Karpas-422 (cell line): ENCODE measurements around the gene PALD1. TPM values are rescaled to one million over a fixed set of nuclear protein-coding genes. Genes with fewer than 3 reads are reported as not detected.

Experiments
- DNase-seq: peaks from one replicate; pipeline ENCODE4 v3.0.0-alpha.2; 2015
- H2AFZ ChIP-seq: fragments of 200-600 bp; sonication (generic); 2 replicates; pipeline ENCODE4 v1.6.1; 2014; ENCODE audit warnings: antibody characterized with exemption, low read length, mixed read lengths
- H3K27ac ChIP-seq: fragments of 200-600 bp; sonication (generic); 2 replicates; pipeline ENCODE4 v1.5.1; 2014; ENCODE audit warnings: mild to moderate bottlenecking, low read length, moderate library complexity
- H3K27me3 ChIP-seq: fragments of 200-600 bp; sonication (generic); 2 replicates; pipeline ENCODE4 v1.6.1; 2014; ENCODE audit warnings: low read length, mixed read lengths
- H3K36me3 ChIP-seq: fragments of 200-600 bp; sonication (generic); 2 replicates; pipeline ENCODE4 v1.6.1; 2014; ENCODE audit warnings: low read length, mixed read lengths; ENCODE audit not compliant: insufficient read depth
- H3K4me1 ChIP-seq: fragments of 200-600 bp; sonication (generic); 2 replicates; pipeline ENCODE4 v1.6.1; 2014; ENCODE audit warnings: mild to moderate bottlenecking, low read length, mixed read lengths
- H3K4me2 ChIP-seq: fragments of 200-600 bp; sonication (generic); 2 replicates; pipeline ENCODE4 v1.6.1; 2014; ENCODE audit warnings: low read length, low read depth, mild to moderate bottlenecking; ENCODE audit not compliant: poor library complexity, severe bottlenecking
- H3K4me3 ChIP-seq: fragments of 200-600 bp; sonication (generic); 2 replicates; pipeline ENCODE4 v1.5.1; 2014; ENCODE audit warnings: mild to moderate bottlenecking, antibody characterized with exemption, low read length, mixed read lengths
- H3K79me2 ChIP-seq: fragments of 200-600 bp; sonication (generic); 2 replicates; pipeline ENCODE4 v1.6.1; 2014; ENCODE audit warnings: mild to moderate bottlenecking, low read length, mixed read lengths
- H3K9ac ChIP-seq: fragments of 200-600 bp; sonication (generic); 2 replicates; pipeline ENCODE4 v1.6.0; 2014; ENCODE audit warnings: low read length
- H3K9me2 ChIP-seq: fragments of 200-600 bp; sonication (generic), shearing (Covaris generic); replicated peaks from 2 replicates; pipeline ENCODE4 v1.6.0; 2014; ENCODE audit warnings: mild to moderate bottlenecking, low read length, moderate library complexity; ENCODE audit not compliant: insufficient read depth
- H3K9me3 ChIP-seq: fragments of 300-700, 200-600 bp; sonication (generic); 2 replicates; pipeline ENCODE4 v1.6.1; 2014; ENCODE audit warnings: low read length, mixed read lengths
- H4K20me1 ChIP-seq: fragments of 200-600 bp; sonication (generic); 2 replicates; pipeline ENCODE4 v1.6.1; 2014; ENCODE audit warnings: mild to moderate bottlenecking, antibody characterized with exemption, low read length, low read depth; ENCODE audit not compliant: insufficient read depth
- total RNA-seq: library from RNA; depleted of rRNA; stranded (reverse); fragments of >200 nt; shearing (Covaris generic); gene quantifications from 2 replicates; pipeline ENCODE4 v1.2.3, GENCODE V29; 2014; ENCODE audit warnings: low replicate concordance

Gene PALD1
- total RNA-seq, 1 experiment from 2014 or later, result 54.7 TPM

GRCh38 chr10:70534281-70534680, 55.7 kb downstream of the PALD1 start:
- H3K4me2 ChIP-seq, result no peak overlapping the region
- no peak for DNase-seq
- H3K36me3 ChIP-seq, result peaks cover 12% of the 10 kb centered on the region; the same call in 1 of the 2 replicates
- no peaks in the 10 kb centered on the region; the same call in 1 of the 2 replicates for H3K79me2 ChIP-seq
- no peak overlapping the region for H3K4me3 ChIP-seq
- peaks cover 14% of the 10 kb centered on the region; the same call in 1 of the 2 replicates for H4K20me1 ChIP-seq
- H2AFZ ChIP-seq, result no peak overlapping the region
- H3K9me3 ChIP-seq, result no peaks in the 10 kb centered on the region
- H3K9ac ChIP-seq, result no peak overlapping the region
- H3K4me1 ChIP-seq, result no peaks in the 10 kb centered on the region
- no peaks in the 10 kb centered on the region for H3K9me2 ChIP-seq
- no peaks in the 10 kb centered on the region for H3K27me3 ChIP-seq
- no peak overlapping the region for H3K27ac ChIP-seq

GRCh38 chr10:70535001-70535400, 56.4 kb downstream of the PALD1 start:
- Histone ChIP-seq H3K27me3 (no peaks in the 10 kb centered on the region), H3K79me2 (no peaks in the 10 kb centered on the region), H3K9me3 (no peaks in the 10 kb centered on the region), H2AFZ (no peak overlapping the region), H3K9ac (no peak overlapping the region), H3K4me1 (no peaks in the 10 kb centered on the region), H3K27ac (no peak overlapping the region), H3K36me3 (peaks cover 16% of the 10 kb centered on the region; the same call in 1 of the 2 replicates), H3K4me2 (no peak overlapping the region), H4K20me1 (peaks cover 8% of the 10 kb centered on the region; the same call in 1 of the 2 replicates), H3K9me2 (no peaks in the 10 kb centered on the region), H3K4me3 (no peak overlapping the region)
- no peak for DNase-seq

- no peak overlapping the region for H3K9ac ChIP-seq
- no peaks in the 10 kb centered on the region for H3K9me2 ChIP-seq
- H3K36me3 ChIP-seq, result peaks cover 14% of the 10 kb centered on the region; the same call in 1 of the 2 replicates
These were observed 56.9 kb downstream of the PALD1 start for GRCh38 chr10:70535451-70535850.

GRCh38 chr10:70536196-70536861, 57.8 kb downstream of the PALD1 start:
- Histone ChIP-seq H3K79me2 (no peaks in the 10 kb centered on the region), H3K4me3 (no peak overlapping the region), H3K9ac (no peak overlapping the region), H4K20me1 (peaks cover 4% of the 10 kb centered on the region; the same call in 1 of the 2 replicates), H3K9me3 (no peaks in the 10 kb centered on the region), H2AFZ (no peak overlapping the region), H3K4me1 (no peaks in the 10 kb centered on the region), H3K27me3 (no peaks in the 10 kb centered on the region), H3K9me2 (no peaks in the 10 kb centered on the region), H3K36me3 (peaks cover 18% of the 10 kb centered on the region; the same call in 1 of the 2 replicates), H3K27ac (no peak overlapping the region), H3K4me2 (no peak overlapping the region)
- DNase-seq, result no peak

More at GRCh38 chr10:70535451-70535850, 56.9 kb downstream of the PALD1 start:
- H3K9me3 ChIP-seq, result no peaks in the 10 kb centered on the region
- H3K4me3 ChIP-seq, result no peak overlapping the region
- H3K79me2 ChIP-seq, result no peaks in the 10 kb centered on the region
- H2AFZ ChIP-seq, result no peak overlapping the region
- H3K4me1 ChIP-seq, result no peaks in the 10 kb centered on the region
- no peaks in the 10 kb centered on the region for H3K27me3 ChIP-seq
- no peak for DNase-seq
- no peak overlapping the region for H3K4me2 ChIP-seq
- peaks cover 8% of the 10 kb centered on the region; the same call in 1 of the 2 replicates for H4K20me1 ChIP-seq
- H3K27ac ChIP-seq, result no peak overlapping the region

GRCh38 chr10:70537398-70538194, 59.0 kb downstream of the PALD1 start:
- Histone ChIP-seq H3K36me3 (peaks cover 26% of the 10 kb centered on the region), H3K9me3 (no peaks in the 10 kb centered on the region), H3K4me2 (no peak overlapping the region), H3K9ac (no peak overlapping the region), H3K79me2 (no peaks in the 10 kb centered on the region), H3K27me3 (no peaks in the 10 kb centered on the region), H3K27ac (no peak overlapping the region), H4K20me1 (peaks cover 1% of the 10 kb centered on the region; the same call in 1 of the 2 replicates), H3K4me1 (no peaks in the 10 kb centered on the region), H3K9me2 (no peaks in the 10 kb centered on the region), H3K4me3 (no peak overlapping the region), H2AFZ (no peak overlapping the region)
- peak; percentile 78 for DNase-seq

GRCh38 chr10:70538195-70538520, 59.6 kb downstream of the PALD1 start:
- H3K9ac ChIP-seq, result no peak overlapping the region
- no peaks in the 10 kb centered on the region for H3K9me3 ChIP-seq
- H2AFZ ChIP-seq, result no peak overlapping the region
- H3K27me3 ChIP-seq, result no peaks in the 10 kb centered on the region
- H4K20me1 ChIP-seq, result no peaks in the 10 kb centered on the region
- no peaks in the 10 kb centered on the region for H3K4me1 ChIP-seq
- H3K36me3 ChIP-seq, result peaks cover 29% of the 10 kb centered on the region
- no peak for DNase-seq
- H3K9me2 ChIP-seq, result no peaks in the 10 kb centered on the region
- no peaks in the 10 kb centered on the region for H3K79me2 ChIP-seq
- no peak overlapping the region for H3K4me2 ChIP-seq
- H3K27ac ChIP-seq, result no peak overlapping the region
- H3K4me3 ChIP-seq, result no peak overlapping the region

- no peak for DNase-seq
- Histone ChIP-seq H3K27ac (no peak overlapping the region), H3K4me1 (no peaks in the 10 kb centered on the region), H3K36me3 (peaks cover 36% of the 10 kb centered on the region), H3K4me3 (no peak overlapping the region), H3K4me2 (no peak overlapping the region), H3K9me2 (no peaks in the 10 kb centered on the region), H3K27me3 (no peaks in the 10 kb centered on the region), H2AFZ (no peak overlapping the region), H4K20me1 (no peaks in the 10 kb centered on the region), H3K79me2 (no peaks in the 10 kb centered on the region), H3K9ac (no peak overlapping the region), H3K9me3 (no peaks in the 10 kb centered on the region)
These were observed 60.3 kb downstream of the PALD1 start for GRCh38 chr10:70538731-70539338.

DNA sequence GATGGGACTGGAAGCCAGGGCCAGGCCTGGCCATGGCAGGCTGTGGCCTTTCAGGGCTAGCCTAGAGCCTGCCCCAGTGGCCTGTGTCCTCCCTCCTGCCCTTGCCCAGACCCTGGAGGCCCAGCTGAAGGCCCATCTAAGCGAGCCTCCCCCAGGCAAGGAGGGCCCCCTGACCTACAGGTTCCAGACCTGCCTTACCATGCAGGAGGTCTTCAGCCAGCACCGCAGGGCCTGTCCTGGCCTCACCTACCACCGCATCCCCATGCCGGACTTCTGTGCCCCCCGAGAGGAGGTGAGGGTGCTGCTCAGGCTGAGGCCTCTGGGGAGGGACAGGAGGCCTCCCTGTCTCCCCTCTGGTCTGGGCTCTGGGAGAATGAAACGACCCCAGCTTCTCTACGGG, 60.9 kb downstream of the PALD1 start:
- H3K4me2 ChIP-seq, result no peak overlapping the region
- H3K4me3 ChIP-seq, result no peak overlapping the region
- no peak overlapping the region for H3K9ac ChIP-seq
- no peaks in the 10 kb centered on the region for H3K9me3 ChIP-seq
- peaks cover 38% of the 10 kb centered on the region for H3K36me3 ChIP-seq
- no peak overlapping the region for H2AFZ ChIP-seq
- H3K4me1 ChIP-seq, result no peaks in the 10 kb centered on the region
- H3K27ac ChIP-seq, result no peak overlapping the region
- H3K9me2 ChIP-seq, result no peaks in the 10 kb centered on the region
- no peaks in the 10 kb centered on the region for H4K20me1 ChIP-seq
- no peak for DNase-seq
- H3K79me2 ChIP-seq, result no peaks in the 10 kb centered on the region
- H3K27me3 ChIP-seq, result no peaks in the 10 kb centered on the region
